CD4-positive, CD25-positive, alpha-beta regulatory T cell (primary cell): ENCODE results near the gene PHACTR1. TPM values are rescaled to one million over a fixed set of nuclear protein-coding genes. Genes with fewer than 3 reads are reported as not detected.

Experiments
- ATAC-seq, 2 donors: fragments of 150-1000 bp; cut with Tn5 transposase; one replicate each; pipeline ENCODE4 v1.10.0; 2021; ENCODE audit warnings: low read depth in 2 of 2, moderate number of reproducible peaks in 2 of 2, moderate library complexity in 1 of 2
- DNase-seq, 3 donors: peaks; one replicate each; pipeline versions ENCODE4 v3.0.0 to v3.0.0-alpha.2; 2012 to 2022; ENCODE audit warnings: mixed read lengths in 1 of 3
- H3K27ac ChIP-seq: one replicate; pipeline ENCODE4 v1.7.0; 2013; ENCODE audit warnings: mild to moderate bottlenecking, low read length; ENCODE audit not compliant: insufficient read depth, poor library complexity, severe bottlenecking
- H3K27me3 ChIP-seq: one replicate; pipeline ENCODE4 v1.7.0; 2013; ENCODE audit warnings: low read length; ENCODE audit not compliant: control insufficient read depth, insufficient read depth
- H3K36me3 ChIP-seq: one replicate; pipeline ENCODE4 v1.7.0; 2013; ENCODE audit warnings: mild to moderate bottlenecking, low read length, moderate library complexity; ENCODE audit not compliant: control insufficient read depth, insufficient read depth
- H3K4me1 ChIP-seq: 2 replicates; pipeline ENCODE4 v1.7.0; 2013; ENCODE audit warnings: mild to moderate bottlenecking, low read length; ENCODE audit not compliant: insufficient read depth, control insufficient read depth, poor library complexity, severe bottlenecking
- H3K4me3 ChIP-seq: one replicate; pipeline ENCODE4 v1.7.0; 2013; ENCODE audit warnings: low read depth, mild to moderate bottlenecking, low read length, moderate library complexity
- H3K9me3 ChIP-seq, 2 experiments: 1 replicate in 1 of 2; 2 replicates in 1 of 2; pipeline ENCODE4 v1.7.0; 2013; ENCODE audit warnings: low read length in 2 of 2, mild to moderate bottlenecking in 1 of 2, moderate library complexity in 1 of 2; ENCODE audit not compliant: control insufficient read depth in 2 of 2
- H3K27ac Mint-ChIP-seq, 3 donors: one replicate each; pipeline ENCODE4 v1.8.0; 2020 to 2022; ENCODE audit warnings: mild to moderate bottlenecking in 3 of 3, mixed read lengths in 3 of 3, moderate library complexity in 2 of 3
- H3K27me3 Mint-ChIP-seq: one replicate; pipeline ENCODE4 v1.8.0; 2022; ENCODE audit warnings: mild to moderate bottlenecking, mixed read lengths
- H3K36me3 Mint-ChIP-seq: one replicate; pipeline ENCODE4 v1.8.0; 2020; ENCODE audit warnings: mixed read lengths
- H3K4me1 Mint-ChIP-seq, 4 donors: one replicate each; pipeline ENCODE4 v1.8.0; 2020 to 2022; ENCODE audit warnings: mixed read lengths in 4 of 4, mild to moderate bottlenecking in 1 of 4
- H3K4me3 Mint-ChIP-seq, 4 donors: one replicate each; pipeline ENCODE4 v1.8.0; 2020 to 2022; ENCODE audit warnings: mild to moderate bottlenecking in 4 of 4, mixed read lengths in 4 of 4, moderate library complexity in 3 of 4
- H3K9me3 Mint-ChIP-seq, 7 donors: one replicate each; pipeline ENCODE4 v1.8.0; 2020 to 2022; ENCODE audit warnings: mixed read lengths in 7 of 7, mild to moderate bottlenecking in 3 of 7, moderate library complexity in 2 of 7
- polyA plus RNA-seq, 4 donors: library from polyadenylated mRNA; unstranded; fragments of 300-500 nt; fragmentation: Illumina TruSeq; gene quantifications; one replicate each; pipeline ENCODE4 v1.2.3, GENCODE V29; 2021
- total RNA-seq: library from RNA; stranded (reverse); gene quantifications from one replicate; pipeline ENCODE4 v1.2.3, GENCODE V29; 2022

The PHACTR1 gene
- total and polyA plus RNA-seq, 5 donors from 2014 or later: 0.28 to 1.6 (median 0.38) TPM

DNA sequence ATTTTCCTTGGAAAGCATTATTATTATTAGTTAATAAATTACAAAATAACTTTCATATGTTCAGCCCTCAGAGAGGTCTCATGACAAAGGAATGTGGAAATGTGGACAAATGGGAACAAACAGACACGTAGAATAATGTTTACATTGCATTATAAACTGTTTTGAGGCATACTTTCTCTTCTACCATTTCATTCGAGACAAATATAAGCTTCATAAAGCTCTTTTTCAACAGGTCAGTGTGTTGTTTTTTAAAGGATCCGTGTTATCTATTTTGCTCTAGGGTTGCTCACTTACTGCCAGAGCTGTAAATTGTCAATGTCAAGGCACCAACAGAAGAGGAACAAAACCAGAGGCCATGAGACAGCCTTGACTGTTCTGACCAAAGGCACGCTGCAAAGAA is 256.8 kb downstream of the PHACTR1 start:
- H3K27ac ChIP-seq: no peak overlapping the region
- Mint-ChIP-seq H3K27me3 (peaks cover 10% of the 10 kb centered on the region), H3K36me3 (no peaks in the 10 kb centered on the region), H3K9me3 (peaks cover 0 to 3% (median 0%) of the 10 kb centered on the region in 7 donors), H3K27ac (no peak overlapping the region), H3K4me3 (no peak overlapping the region), H3K4me1 (no peaks in the 10 kb centered on the region)
- DNase-seq: no peak
- ATAC-seq: no peak
- no peaks in the 10 kb centered on the region for H3K27me3 ChIP-seq
- H3K9me3 ChIP-seq: no peaks in the 10 kb centered on the region
- H3K36me3 ChIP-seq: no peaks in the 10 kb centered on the region
- no peaks in the 10 kb centered on the region for H3K4me1 ChIP-seq
- no peak overlapping the region for H3K4me3 ChIP-seq

- Mint-ChIP-seq H3K4me3 (no peak overlapping the region), H3K27me3 (peaks cover 4% of the 10 kb centered on the region), H3K9me3 (peaks cover 0 to 3% (median 0%) of the 10 kb centered on the region in 7 donors), H3K4me1 (no peaks in the 10 kb centered on the region), H3K36me3 (no peaks in the 10 kb centered on the region), H3K27ac (no peak overlapping the region)
- no peaks in the 10 kb centered on the region for H3K36me3 ChIP-seq
- H3K27ac ChIP-seq: no peak overlapping the region
- no peaks in the 10 kb centered on the region for H3K4me1 ChIP-seq
- ATAC-seq (no peak), DNase-seq (no peak)
- no peaks in the 10 kb centered on the region for H3K27me3 ChIP-seq
- H3K4me3 ChIP-seq: no peak overlapping the region
- H3K9me3 ChIP-seq: no peaks in the 10 kb centered on the region
These were observed 258.0 kb downstream of the PHACTR1 start for GRCh38 chr6:12974551-12974950.

DNA sequence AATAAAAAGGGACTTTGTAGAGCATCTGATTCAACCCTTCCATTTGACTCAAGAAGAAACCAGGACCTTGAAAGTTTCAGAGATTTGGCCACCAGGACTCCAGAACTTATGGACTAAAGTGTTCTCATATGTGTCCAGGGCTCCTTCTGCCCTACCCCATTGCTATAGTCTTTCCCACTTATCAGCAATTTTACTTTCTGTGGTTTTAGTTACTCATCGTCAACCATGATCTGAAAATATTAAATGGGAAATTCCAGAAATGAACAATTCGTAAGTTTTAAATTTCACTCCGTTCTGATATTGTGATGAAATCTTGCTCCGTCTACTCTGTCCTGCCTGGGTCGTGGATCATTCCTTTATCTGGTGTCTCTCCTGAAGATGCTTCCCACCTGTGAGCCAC is 259.8 kb downstream of the PHACTR1 start:
- Histone ChIP-seq H3K9me3 (no peaks in the 10 kb centered on the region), H3K27ac (no peak overlapping the region), H3K27me3 (no peaks in the 10 kb centered on the region), H3K36me3 (no peaks in the 10 kb centered on the region), H3K4me1 (no peaks in the 10 kb centered on the region), H3K4me3 (no peak overlapping the region)
- DNase-seq (no peak), ATAC-seq (no peak)
- Mint-ChIP-seq H3K4me3 (no peak overlapping the region), H3K27ac (no peak overlapping the region), H3K9me3 (peaks cover 0 to 3% (median 0%) of the 10 kb centered on the region in 7 donors), H3K27me3 (peaks cover 8% of the 10 kb centered on the region), H3K4me1 (no peaks in the 10 kb centered on the region), H3K36me3 (no peaks in the 10 kb centered on the region)

DNA sequence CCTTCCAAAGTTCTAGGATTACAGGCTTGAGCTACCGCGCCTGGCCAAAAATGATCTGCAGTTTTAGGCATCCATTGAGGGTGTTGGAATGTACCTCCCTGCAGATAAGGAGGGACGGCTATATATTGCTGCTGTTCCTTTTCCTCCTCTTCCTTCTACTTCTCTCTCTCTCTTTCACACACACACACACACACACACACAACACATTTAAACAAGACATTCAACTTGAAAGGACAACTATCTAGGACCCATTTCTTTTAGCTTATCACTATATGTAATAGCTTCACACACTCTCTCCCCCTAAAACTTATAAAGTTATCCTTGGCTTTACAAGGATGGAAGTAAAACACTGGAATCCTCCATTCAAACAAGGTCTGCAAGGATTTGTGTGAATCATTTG is 260.6 kb downstream of the PHACTR1 start:
- H3K4me1 ChIP-seq: no peaks in the 10 kb centered on the region
- Mint-ChIP-seq H3K27ac (no peak overlapping the region), H3K9me3 (peaks cover 0 to 5% (median 0%) of the 10 kb centered on the region in 7 donors), H3K4me1 (no peaks in the 10 kb centered on the region), H3K36me3 (no peaks in the 10 kb centered on the region), H3K4me3 (no peak overlapping the region), H3K27me3 (peaks cover 8% of the 10 kb centered on the region)
- H3K4me3 ChIP-seq: no peak overlapping the region
- ATAC-seq (no peak), DNase-seq (no peak)
- no peak overlapping the region for H3K27ac ChIP-seq
- H3K9me3 ChIP-seq: no peaks in the 10 kb centered on the region
- H3K27me3 ChIP-seq: no peaks in the 10 kb centered on the region
- H3K36me3 ChIP-seq: no peaks in the 10 kb centered on the region

DNA sequence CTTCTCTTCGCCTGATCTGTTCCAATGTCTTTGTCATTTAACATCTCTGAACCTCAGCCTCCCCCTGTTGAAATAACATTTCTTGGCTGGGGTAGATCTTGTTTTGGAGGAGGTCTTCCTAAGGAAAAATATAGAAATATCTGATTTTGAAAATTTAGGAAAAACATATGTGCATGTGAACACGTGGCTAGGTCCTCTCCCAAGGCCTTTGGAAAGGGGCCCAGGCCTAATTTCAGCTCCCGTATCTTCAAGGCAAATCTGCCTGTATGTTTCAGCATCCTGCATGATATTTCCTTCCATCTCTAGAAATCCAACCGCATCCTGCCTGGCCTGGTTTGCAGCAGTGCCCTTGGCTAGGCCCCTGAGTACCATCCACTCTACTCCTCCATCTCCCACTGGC is 261.2 kb downstream of the PHACTR1 start:
- H3K9me3 Mint-ChIP-seq: peaks cover 0 to 5% (median 0%) of the 10 kb centered on the region in 7 donors
- no peaks in the 10 kb centered on the region for H3K36me3 ChIP-seq
- DNase-seq (no peak), ATAC-seq (no peak)
- no peaks in the 10 kb centered on the region for H3K36me3 Mint-ChIP-seq
- H3K27ac Mint-ChIP-seq: no peak overlapping the region
- no peak overlapping the region for H3K4me3 Mint-ChIP-seq
- H3K27ac ChIP-seq: no peak overlapping the region
- no peaks in the 10 kb centered on the region for H3K4me1 ChIP-seq
- no peaks in the 10 kb centered on the region for H3K4me1 Mint-ChIP-seq
- no peaks in the 10 kb centered on the region for H3K9me3 ChIP-seq
- no peak overlapping the region for H3K4me3 ChIP-seq
- H3K27me3 ChIP-seq: no peaks in the 10 kb centered on the region
- H3K27me3 Mint-ChIP-seq: peaks cover 10% of the 10 kb centered on the region

GRCh38 chr6:12980741-12981140 is 264.2 kb downstream of the PHACTR1 start:
- Histone ChIP-seq H3K9me3 (no peaks in the 10 kb centered on the region), H3K4me1 (no peaks in the 10 kb centered on the region), H3K27me3 (no peaks in the 10 kb centered on the region), H3K27ac (no peak overlapping the region), H3K36me3 (no peaks in the 10 kb centered on the region), H3K4me3 (no peak overlapping the region)
- Mint-ChIP-seq H3K27ac (no peak overlapping the region), H3K9me3 (peaks cover 0 to 7% (median 0%) of the 10 kb centered on the region in 7 donors), H3K36me3 (no peaks in the 10 kb centered on the region), H3K27me3 (peaks cover 8% of the 10 kb centered on the region), H3K4me3 (no peak overlapping the region), H3K4me1 (no peaks in the 10 kb centered on the region)
- no peak for DNase-seq
- ATAC-seq: no peak

DNA sequence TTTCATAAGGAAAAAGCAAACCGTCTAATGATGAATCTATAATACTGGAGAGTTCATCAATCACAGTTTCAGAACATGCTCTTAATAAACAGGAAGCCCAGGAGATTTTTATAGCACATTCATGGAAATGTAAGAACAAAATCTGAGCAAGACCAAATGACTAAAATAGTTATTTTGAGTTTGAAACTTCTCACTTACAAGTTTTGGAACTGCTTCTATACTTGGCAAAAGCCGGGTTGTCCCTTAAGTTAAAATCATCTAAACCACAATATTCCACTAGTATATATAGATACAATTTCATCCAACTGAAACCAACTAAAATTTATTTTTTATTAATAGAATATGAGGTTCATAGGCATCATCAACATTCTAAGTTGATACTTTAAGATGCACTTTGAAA is 268.2 kb downstream of the PHACTR1 start:
- H3K4me1 Mint-ChIP-seq: no peaks in the 10 kb centered on the region
- DNase-seq (no peak), ATAC-seq (no peak)
- H3K36me3 ChIP-seq: no peaks in the 10 kb centered on the region
- H3K4me3 ChIP-seq: no peak overlapping the region
- no peak overlapping the region for H3K27ac Mint-ChIP-seq
- no peaks in the 10 kb centered on the region for H3K4me1 ChIP-seq
- no peaks in the 10 kb centered on the region for H3K36me3 Mint-ChIP-seq
- H3K27ac ChIP-seq: no peak overlapping the region
- peaks cover 0 to 5% (median 0%) of the 10 kb centered on the region in 7 donors for H3K9me3 Mint-ChIP-seq
- no peaks in the 10 kb centered on the region for H3K27me3 ChIP-seq
- H3K27me3 Mint-ChIP-seq: peaks cover 13% of the 10 kb centered on the region
- no peak overlapping the region for H3K4me3 Mint-ChIP-seq
- H3K9me3 ChIP-seq: no peaks in the 10 kb centered on the region

DNA sequence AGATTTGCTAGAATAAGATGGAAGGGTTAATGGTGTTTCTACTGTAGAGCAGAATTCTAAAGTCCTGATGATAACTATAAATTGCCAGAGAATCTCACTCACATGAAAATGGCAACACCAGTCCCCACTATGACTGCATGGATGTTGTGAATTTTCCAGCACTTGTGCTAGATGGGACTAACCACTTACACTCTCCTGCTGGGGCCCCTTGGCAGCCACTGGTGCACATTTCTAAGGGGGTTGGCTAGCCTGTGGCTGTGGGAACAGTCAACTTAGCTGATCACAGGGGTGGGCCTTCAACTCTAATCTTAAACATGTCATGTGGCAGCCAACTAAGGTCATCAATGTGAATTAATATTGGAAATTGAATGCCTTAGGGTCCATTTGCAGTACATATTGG is 271.2 kb downstream of the PHACTR1 start:
- ATAC-seq: no peak
- Mint-ChIP-seq H3K4me3 (no peak overlapping the region), H3K4me1 (no peaks in the 10 kb centered on the region), H3K27me3 (peaks cover 7% of the 10 kb centered on the region), H3K9me3 (peaks cover 0 to 2% (median 0%) of the 10 kb centered on the region in 7 donors), H3K27ac (no peak overlapping the region), H3K36me3 (no peaks in the 10 kb centered on the region)
- DNase-seq: no peak
- no peak overlapping the region for H3K27ac ChIP-seq
- H3K27me3 ChIP-seq: no peaks in the 10 kb centered on the region
- no peaks in the 10 kb centered on the region for H3K9me3 ChIP-seq
- H3K36me3 ChIP-seq: no peaks in the 10 kb centered on the region
- H3K4me1 ChIP-seq: no peaks in the 10 kb centered on the region
- no peak overlapping the region for H3K4me3 ChIP-seq
